Sigmoid colon (tissue), 7 donors: ENCODE measurements around the gene GNE. TPM values are rescaled to one million over a fixed set of nuclear protein-coding genes. Genes with fewer than 3 reads are reported as not detected.
A peak's percentile ranks its signal among the peaks of the same experiment; 100 is the strongest.
"Not testable (repeated sequence)": the region's sequence is repeated elsewhere in the genome, so short reads cannot be mapped to it uniquely, and the experiment has no call there.

ENCODE experiments used
- DNase-seq: peaks from one replicate; pipeline ENCODE4 v3.0.0-alpha.2; 2019
- H3K27ac ChIP-seq, 4 donors: fragments of 200-600 bp; sonication (generic); one replicate each; pipeline ENCODE4 v1.5.1; 2016 to 2019; ENCODE audit warnings: mild to moderate bottlenecking in 1 of 4
- H3K27me3 ChIP-seq, 3 donors: fragments of 200-600 bp; sonication (generic); one replicate each; pipeline ENCODE4 v1.5.1; 2019; ENCODE audit warnings: mild to moderate bottlenecking in 1 of 3
- H3K36me3 ChIP-seq, 4 donors: fragments of 200-600 bp; sonication (generic); one replicate each; pipeline ENCODE4 v1.5.1; 2016 to 2019
- H3K4me1 ChIP-seq, 4 donors: fragments of 200-600 bp; sonication (generic); one replicate each; pipeline ENCODE4 v1.5.1; 2017 to 2019
- H3K4me3 ChIP-seq, 4 donors: fragments of 200-600 bp; sonication (generic); one replicate each; pipeline ENCODE4 v1.5.1; 2017 to 2019; ENCODE audit warnings: mild to moderate bottlenecking in 2 of 4, moderate library complexity in 1 of 4
- H3K9me3 ChIP-seq, 4 donors: fragments of 200-600 bp in 3 of 4; sonication (generic) in 3 of 4; one replicate each; pipeline versions ENCODE4 v1.5.1 to v1.6.1; 2013 to 2019
- EP300 ChIP-seq, 4 donors: sonication (generic); formaldehyde crosslinking; IDR thresholded peaks; one replicate each; pipeline ENCODE4 v1.6.1; 2017; ENCODE audit warnings: antibody characterized with exemption in 4 of 4
- POLR2A ChIP-seq, 2 donors: fragments of 450-650 bp; IDR thresholded peaks; one replicate each; pipeline ENCODE4 v1.6.1; 2016; ENCODE audit warnings: antibody characterized with exemption in 2 of 2, mild to moderate bottlenecking in 2 of 2, moderate library complexity in 2 of 2
- POLR2AphosphoS5 ChIP-seq, 4 donors: sonication (generic); formaldehyde crosslinking; IDR thresholded peaks; one replicate each; pipeline ENCODE4 v1.6.1; 2017; ENCODE audit warnings: antibody characterized with exemption in 4 of 4
- WGBS, 2 donors: extraction: QIAGEN DNeasy Blood & Tissue Kit; methylation state at CpG; one replicate each; pipeline ENCODE4 v1.1.7; 2013; 5-methylcytosine and 5-hydroxymethylcytosine counted together
- intact Hi-C: fragments of 100-400 bp; cut with DNase I; formaldehyde crosslinking; loops from one replicate; pipeline ENCODE4 v1.15.1; 2023
- polyA plus RNA-seq, 3 donors: library from polyadenylated mRNA; stranded (reverse); fragments of 200-250 nt; gene quantifications; one replicate each; pipeline ENCODE4 v1.2.3, GENCODE V29; 2013
- total RNA-seq, 4 donors: library from RNA; depleted of rRNA; stranded (reverse); fragments of >200 nt; gene quantifications; one replicate each; pipeline ENCODE4 v1.1.0, GENCODE V29; 2016
- TF ChIP-seq, protein P1 (sequence below), 4 experiments: fragments of 450-650 bp in 3 of 4; fragments of 200-600 bp in 1 of 4; IDR thresholded peaks; one replicate each; pipeline ENCODE4 v1.5.1; 2016 to 2019; ENCODE audit warnings: antibody characterized with exemption in 4 of 4, mild to moderate bottlenecking in 3 of 4, moderate library complexity in 2 of 4
- donor health status: healthy with polysubstance abuse.
- donor health status: Bipolar disorder and iron deficiency.
- donor health status: healthy.

The GNE gene, protein sequence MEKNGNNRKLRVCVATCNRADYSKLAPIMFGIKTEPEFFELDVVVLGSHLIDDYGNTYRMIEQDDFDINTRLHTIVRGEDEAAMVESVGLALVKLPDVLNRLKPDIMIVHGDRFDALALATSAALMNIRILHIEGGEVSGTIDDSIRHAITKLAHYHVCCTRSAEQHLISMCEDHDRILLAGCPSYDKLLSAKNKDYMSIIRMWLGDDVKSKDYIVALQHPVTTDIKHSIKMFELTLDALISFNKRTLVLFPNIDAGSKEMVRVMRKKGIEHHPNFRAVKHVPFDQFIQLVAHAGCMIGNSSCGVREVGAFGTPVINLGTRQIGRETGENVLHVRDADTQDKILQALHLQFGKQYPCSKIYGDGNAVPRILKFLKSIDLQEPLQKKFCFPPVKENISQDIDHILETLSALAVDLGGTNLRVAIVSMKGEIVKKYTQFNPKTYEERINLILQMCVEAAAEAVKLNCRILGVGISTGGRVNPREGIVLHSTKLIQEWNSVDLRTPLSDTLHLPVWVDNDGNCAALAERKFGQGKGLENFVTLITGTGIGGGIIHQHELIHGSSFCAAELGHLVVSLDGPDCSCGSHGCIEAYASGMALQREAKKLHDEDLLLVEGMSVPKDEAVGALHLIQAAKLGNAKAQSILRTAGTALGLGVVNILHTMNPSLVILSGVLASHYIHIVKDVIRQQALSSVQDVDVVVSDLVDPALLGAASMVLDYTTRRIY
- total RNA-seq = 10 to 100 TPM; 22.5 to 28.2 (median 25.2) TPM
- polyA plus RNA-seq = 10 to 100 TPM; 44.3 to 74.0 (median 47.4) TPM

DNA sequence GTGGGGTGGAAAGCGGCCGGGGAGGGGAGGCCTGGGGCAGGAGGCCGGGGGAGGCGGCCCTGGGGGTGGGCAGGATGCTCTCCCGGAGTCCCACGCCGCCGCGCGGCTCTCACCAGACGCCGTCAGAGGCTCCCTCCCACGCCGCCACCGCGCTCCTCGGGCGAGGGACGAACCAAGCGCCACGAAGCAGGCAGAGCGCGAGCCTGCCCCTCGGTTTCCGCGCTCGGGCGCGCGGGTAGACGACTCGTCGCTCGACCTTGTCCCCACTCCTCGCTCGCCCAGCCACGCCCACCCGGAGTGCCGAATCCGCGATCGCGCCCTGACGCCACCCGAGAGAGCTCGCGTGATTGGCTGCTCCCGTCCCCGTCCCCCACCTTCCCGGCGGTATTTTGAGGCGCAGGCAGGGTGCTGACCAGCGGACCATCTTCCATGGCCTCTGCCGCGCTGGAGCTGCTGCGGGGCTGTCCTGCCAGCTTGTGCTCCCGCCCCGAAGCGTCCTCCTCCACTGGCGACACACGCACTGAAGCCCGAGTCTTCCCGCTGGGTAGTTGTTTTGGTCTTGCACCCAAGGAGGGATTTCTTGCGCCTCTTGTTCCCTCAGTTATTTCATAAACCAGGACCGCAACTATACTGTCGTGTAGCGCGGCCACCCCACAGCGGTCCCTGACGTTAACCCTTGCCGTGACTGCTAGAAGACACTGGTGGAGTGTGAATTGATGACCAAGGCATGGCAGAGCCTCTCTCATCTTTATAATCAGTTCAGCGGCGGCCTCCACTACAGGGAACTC lies at the start of gene GNE:
GNE (minus strand) TSS at position 241 of the 788 bp plus-strand sequence. CDS start 9,093 bp downstream, outside the sequence.
- TF ChIP-seq, protein P1, sequence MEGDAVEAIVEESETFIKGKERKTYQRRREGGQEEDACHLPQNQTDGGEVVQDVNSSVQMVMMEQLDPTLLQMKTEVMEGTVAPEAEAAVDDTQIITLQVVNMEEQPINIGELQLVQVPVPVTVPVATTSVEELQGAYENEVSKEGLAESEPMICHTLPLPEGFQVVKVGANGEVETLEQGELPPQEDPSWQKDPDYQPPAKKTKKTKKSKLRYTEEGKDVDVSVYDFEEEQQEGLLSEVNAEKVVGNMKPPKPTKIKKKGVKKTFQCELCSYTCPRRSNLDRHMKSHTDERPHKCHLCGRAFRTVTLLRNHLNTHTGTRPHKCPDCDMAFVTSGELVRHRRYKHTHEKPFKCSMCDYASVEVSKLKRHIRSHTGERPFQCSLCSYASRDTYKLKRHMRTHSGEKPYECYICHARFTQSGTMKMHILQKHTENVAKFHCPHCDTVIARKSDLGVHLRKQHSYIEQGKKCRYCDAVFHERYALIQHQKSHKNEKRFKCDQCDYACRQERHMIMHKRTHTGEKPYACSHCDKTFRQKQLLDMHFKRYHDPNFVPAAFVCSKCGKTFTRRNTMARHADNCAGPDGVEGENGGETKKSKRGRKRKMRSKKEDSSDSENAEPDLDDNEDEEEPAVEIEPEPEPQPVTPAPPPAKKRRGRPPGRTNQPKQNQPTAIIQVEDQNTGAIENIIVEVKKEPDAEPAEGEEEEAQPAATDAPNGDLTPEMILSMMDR (IDR thresholded peaks at IDR 0.05) = no peak
- no peak for TF ChIP-seq EP300 (IDR thresholded peaks at IDR 0.05)
- TF ChIP-seq POLR2A (IDR thresholded peaks at IDR 0.05) = peak; percentile 81 to 87
- peak; percentile 92 to 98 (median 98) for TF ChIP-seq POLR2AphosphoS5 (IDR thresholded peaks at IDR 0.05)
- H3K4me3 ChIP-seq = peak within 1 kb of the TSS; percentile 69 to 98 (median 90)
- intact Hi-C loops = loop anchor here (2.0 to 10.0 kb wide), 4 partner anchors 68 to 1264 kb away; partner anchors contain the start of gene CLTA
- peak within 1 kb of the TSS; percentile 94 to 100 (median 100) for H3K27ac ChIP-seq
- peaks cover 0 to 17% (median 14%) of the 10 kb centered on the region in 4 donors for H3K4me1 ChIP-seq
- WGBS, 2 donors = 2 to 3% methylated on average over 73 of the region's 73 CpGs
- peak; percentile 99 for DNase-seq
- H3K27me3 ChIP-seq = no peaks in the 10 kb centered on the region
- no peaks in the 10 kb centered on the region for H3K36me3 ChIP-seq
- no peaks in the 10 kb centered on the region for H3K9me3 ChIP-seq

DNA sequence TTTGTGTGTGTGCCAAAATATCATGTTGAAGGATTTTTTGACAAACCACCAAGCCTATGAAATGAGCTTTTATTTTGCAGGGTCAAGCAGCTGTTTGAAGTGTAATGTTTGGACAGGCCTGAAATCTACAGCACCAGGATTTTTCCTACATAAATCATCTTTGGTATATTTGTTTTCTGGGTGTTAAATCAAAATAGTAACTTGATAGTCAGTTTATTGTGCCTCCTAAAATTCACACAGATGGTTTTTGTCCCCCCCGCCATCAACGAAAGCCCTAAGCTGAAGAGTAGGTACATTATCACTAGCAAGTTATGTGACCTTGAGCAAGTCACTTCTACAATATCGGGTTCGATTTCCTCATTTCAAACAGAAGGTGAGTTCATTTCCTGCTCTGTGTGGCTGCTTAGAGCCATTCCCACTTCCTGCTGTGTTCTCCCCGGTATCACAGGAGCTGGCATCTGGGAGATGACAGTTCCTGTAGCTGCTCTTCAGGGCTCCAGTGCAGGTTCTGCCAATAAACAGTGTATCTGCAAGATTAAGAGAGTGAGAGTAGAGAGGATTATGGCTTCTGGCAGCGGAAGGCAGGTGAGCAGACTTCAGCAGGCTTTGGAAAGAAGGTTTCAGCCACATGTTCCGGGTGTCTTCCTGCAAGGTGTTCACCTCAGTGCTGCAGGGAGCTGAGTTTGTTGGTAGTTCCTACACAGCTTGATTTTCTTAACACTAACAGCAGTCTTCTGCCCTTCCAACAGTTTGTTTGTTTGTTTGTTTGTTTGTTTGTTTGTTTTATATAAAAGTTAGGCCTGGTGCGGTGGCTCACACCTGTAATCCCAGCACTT lies 48.4 kb upstream of the GNE start:
- WGBS, 2 donors = 20 to 47% methylated on average over 8 of the region's 8 CpGs
- Histone ChIP-seq H3K4me3 (no peak overlapping the region), H3K36me3 (no peaks in the 10 kb centered on the region), H3K4me1 (no peaks in the 10 kb centered on the region), H3K27me3 (no peaks in the 10 kb centered on the region), H3K9me3 (no peaks in the 10 kb centered on the region), H3K27ac (no peak overlapping the region)
- no peak for TF ChIP-seq POLR2AphosphoS5 (IDR thresholded peaks at IDR 0.05)
- TF ChIP-seq, protein P1 (IDR thresholded peaks at IDR 0.05) = no peak
- no peak for TF ChIP-seq EP300 (IDR thresholded peaks at IDR 0.05)
- TF ChIP-seq POLR2A (IDR thresholded peaks at IDR 0.05) = no peak
- DNase-seq = no peak
- intact Hi-C loops = no loop called here

DNA sequence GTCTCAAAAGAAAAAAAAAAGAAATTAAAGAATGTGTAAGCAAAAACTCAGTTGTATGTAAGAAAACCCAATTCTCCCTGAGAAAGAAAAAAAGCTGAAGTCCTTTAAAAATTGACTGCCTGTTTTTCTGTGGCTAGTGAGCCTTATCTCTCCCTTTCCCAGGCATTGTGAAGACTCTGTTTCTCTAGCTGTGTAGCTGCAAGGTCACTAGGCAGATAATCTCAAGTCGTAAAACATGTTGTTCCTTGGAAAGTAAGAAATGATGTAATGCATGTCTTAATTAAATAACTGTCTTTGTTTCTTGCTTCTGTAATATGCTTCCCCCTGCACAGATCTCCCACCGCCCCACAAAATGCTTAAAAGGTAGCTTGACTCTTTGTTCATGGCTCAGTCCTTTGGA lies 46.1 kb upstream of the GNE start:
- DNase-seq, intact Hi-C loops, H3K9me3 ChIP-seq, H3K36me3 ChIP-seq, H3K27me3 ChIP-seq, H3K4me3 ChIP-seq, H3K4me1 ChIP-seq, H3K27ac ChIP-seq: not testable (repeated sequence)
- 35 to 45% methylated on average over 1 to 2 of the region's 2 CpGs for WGBS, 2 donors

DNA sequence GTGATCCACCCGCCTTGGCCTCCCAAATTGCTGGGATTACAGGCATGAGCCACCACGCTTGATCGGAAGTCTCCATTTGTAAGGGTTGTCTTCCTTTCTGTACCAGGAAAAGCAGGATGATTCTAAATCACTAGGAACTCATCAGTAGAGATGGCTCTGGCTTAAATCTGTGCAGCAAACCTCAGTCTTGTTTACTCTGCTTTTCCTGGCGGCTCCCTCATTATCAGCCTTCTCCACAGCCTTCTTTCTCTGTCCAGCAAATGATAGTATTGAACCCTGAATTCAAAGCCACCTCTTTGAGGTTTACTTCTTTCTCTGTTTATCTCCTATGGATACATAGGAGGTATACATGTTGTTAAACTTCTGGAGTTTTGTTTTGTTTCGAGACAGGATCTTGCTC lies 43.0 kb upstream of the GNE start:
- intact Hi-C loops = no loop called here
- Histone ChIP-seq H3K4me1 (no peaks in the 10 kb centered on the region), H3K36me3 (no peaks in the 10 kb centered on the region), H3K4me3 (no peak overlapping the region), H3K27ac (no peak overlapping the region), H3K9me3 (no peaks in the 10 kb centered on the region), H3K27me3 (no peaks in the 10 kb centered on the region)
- WGBS, 2 donors = 76 to 95% methylated on average over 5 of the region's 5 CpGs
- no peak for DNase-seq
- TF ChIP-seq POLR2A (IDR thresholded peaks at IDR 0.05) (no peak), POLR2AphosphoS5 (IDR thresholded peaks at IDR 0.05) (no peak), EP300 (IDR thresholded peaks at IDR 0.05) (no peak)
- TF ChIP-seq, protein P1 (IDR thresholded peaks at IDR 0.05) = no peak
